HepG2 (cell line): ENCODE measurements around the gene CDK2. TPM values are rescaled to one million over a fixed set of nuclear protein-coding genes. Genes with fewer than 3 reads are reported as not detected.

Experiments
- ATAC-seq: fragments of 200-7000 bp; cut with Tn5 transposase; 3 replicates; pipeline ENCODE4 v1.9.1; 2020; ENCODE audit warnings: mild to moderate bottlenecking, moderate library complexity
- BruUV-seq: library from RNA; stranded (reverse); fragments of 400-500 nt; replicated peaks from 2 replicates; lab custom pipeline; 2021; lab: Mats Ljungman, UMichigan
- CTCF ChIA-PET: fragments of 300-600 bp; formaldehyde crosslinking; extraction: SDS; loops from one replicate; lab custom pipeline; 2021; ENCODE audit warnings: low total read pairs, inconsistent platforms, low intra/inter-chr PET ratio; lab: Yijun Ruan, JAX
- POLR2A ChIA-PET: fragments of 350-600 bp; sonication (Branson Sonifier 250); formaldehyde crosslinking; loops from one replicate; lab custom pipeline; 2020; ENCODE audit warnings: antibody characterized with exemption, inconsistent platforms; lab: Yijun Ruan, JAX
- DNase-seq: peaks from one replicate; pipeline ENCODE4 v3.0.0-alpha.2; 2015; ENCODE audit warnings: low spot score
- FAIRE-seq: peaks from 3 replicates; lab custom pipeline; 2011; peaks lifted over from hg19 to GRCh38; lab: Jason Lieb, UNC
- H2AFZ ChIP-seq: one replicate; pipeline ENCODE4 v1.6.1; 2011; ENCODE audit warnings: low read length, inconsistent platforms
- H3K27ac ChIP-seq: fragments of 300-600 bp; 3 replicates; pipeline ENCODE4 v1.8.0; 2011; ENCODE audit warnings: mixed run types, mild to moderate bottlenecking, mixed read lengths, low read length, inconsistent platforms; ENCODE audit not compliant: insufficient read depth; ENCODE audit errors: extremely low read length
- H3K27me3 ChIP-seq, 2 experiments: fragments of 200-600 bp in 1 of 2; 2 replicates in 1 of 2; 3 replicates in 1 of 2; pipeline versions ENCODE4 v1.6.0 to v1.8.0; 2011; ENCODE audit warnings: low read length in 2 of 2, mild to moderate bottlenecking in 2 of 2, moderate library complexity in 2 of 2, inconsistent platforms in 1 of 2; ENCODE audit not compliant: insufficient read depth in 2 of 2, control insufficient read depth in 1 of 2
- H3K36me3 ChIP-seq, 2 experiments: fragments of 200-600 bp in 1 of 2; replicated peaks in 1 of 2; 2 replicates in 1 of 2; 3 replicates in 1 of 2; pipeline versions ENCODE4 v1.5.1 to v1.8.0; 2011; ENCODE audit warnings: low read length in 2 of 2, inconsistent platforms in 1 of 2; ENCODE audit not compliant: insufficient read depth in 2 of 2, control insufficient read depth in 1 of 2
- H3K4me1 ChIP-seq: 2 replicates; pipeline ENCODE4 v1.5.1; 2012; ENCODE audit warnings: low read length, inconsistent platforms; ENCODE audit not compliant: insufficient read depth
- H3K4me2 ChIP-seq: 2 replicates; pipeline ENCODE4 v1.6.0; 2011; ENCODE audit warnings: low read depth, low read length, inconsistent platforms
- H3K4me3 ChIP-seq, 3 experiments: fragments of 200-600 bp in 1 of 3; sonication (generic), shearing (Covaris generic) in 1 of 3; replicated peaks in 1 of 3; 2 replicates each; pipeline ENCODE4 v1.5.1; 2011 to 2016; ENCODE audit warnings: low read length in 3 of 3, inconsistent platforms in 2 of 3, low read depth in 2 of 3, mild to moderate bottlenecking in 2 of 3, control low read depth in 1 of 3, mixed read lengths in 1 of 3; ENCODE audit not compliant: insufficient read depth in 1 of 3
- H3K79me2 ChIP-seq: one replicate; pipeline ENCODE4 v1.6.1; 2011; ENCODE audit warnings: low read length, inconsistent platforms; ENCODE audit not compliant: insufficient read depth
- H3K9ac ChIP-seq: 2 replicates; pipeline ENCODE4 v1.6.0; 2011; ENCODE audit warnings: mild to moderate bottlenecking, low read depth, low read length, inconsistent platforms; ENCODE audit not compliant: insufficient read depth
- H3K9me3 ChIP-seq: 2 replicates; pipeline ENCODE4 v1.5.1; 2012; ENCODE audit warnings: mild to moderate bottlenecking, low read length
- H4K20me1 ChIP-seq: 2 replicates; pipeline ENCODE4 v1.6.0; 2011; ENCODE audit warnings: inconsistent platforms, mild to moderate bottlenecking, low read length, moderate library complexity; ENCODE audit not compliant: insufficient read depth
- CBX1 ChIP-seq: IDR thresholded peaks from one replicate; pipeline ENCODE4 v1.6.1; 2016; ENCODE audit warnings: antibody characterized with exemption, low read depth
- KDM1A ChIP-seq: IDR thresholded peaks from 2 replicates; pipeline ENCODE4 v1.6.1; 2016; ENCODE audit warnings: missing compliant biosample characterization
- MIXL1 ChIP-seq: IDR thresholded peaks from 2 replicates; pipeline ENCODE4 v1.6.1; 2016
- NFAT5 ChIP-seq: sonication (generic); formaldehyde crosslinking; IDR thresholded peaks from 2 replicates; pipeline ENCODE4 v1.4.0; 2020; ENCODE audit warnings: missing genetic modification reagents
- SPEN ChIP-seq: sonication (generic); formaldehyde crosslinking; IDR thresholded peaks from 2 replicates; pipeline ENCODE4 v1.5.1; 2020; ENCODE audit warnings: low read depth, mild to moderate bottlenecking, missing genetic modification reagents
- ZBTB3 ChIP-seq: sonication (generic); formaldehyde crosslinking; IDR thresholded peaks from 2 replicates; pipeline ENCODE4 v1.4.0; 2020; ENCODE audit warnings: low read depth, mild to moderate bottlenecking, moderate library complexity, missing genetic modification reagents, borderline replicate concordance
- ZNF142 ChIP-seq: sonication (generic); formaldehyde crosslinking; IDR thresholded peaks from 2 replicates; pipeline ENCODE4 v1.4.0; 2020; ENCODE audit warnings: missing genetic modification reagents
- ZNF292 ChIP-seq: sonication (generic); formaldehyde crosslinking; IDR thresholded peaks from 2 replicates; pipeline ENCODE4 v1.8.1; 2022; ENCODE audit warnings: mild to moderate bottlenecking, low read depth, missing genetic modification reagents, borderline replicate concordance
- ZNF550 ChIP-seq: sonication (generic); formaldehyde crosslinking; IDR thresholded peaks from 2 replicates; pipeline ENCODE4 v1.4.0; 2020; ENCODE audit warnings: mild to moderate bottlenecking, missing genetic modification reagents, borderline replicate concordance
- ZNF563 ChIP-seq: sonication (generic); formaldehyde crosslinking; IDR thresholded peaks from 2 replicates; pipeline ENCODE4 v1.8.0; 2022; ENCODE audit warnings: mild to moderate bottlenecking, moderate library complexity, missing genetic modification reagents
- WGBS: methylation state at CpG from one replicate; pipeline ENCODE4 v1.1.6; 2017; ENCODE audit warnings: low lambda C conversion rate; 5-methylcytosine and 5-hydroxymethylcytosine counted together
- in situ Hi-C: cut with HindIII; loops from 2 replicates; pipeline ENCODE4 v1.10.0; 2017; ENCODE audit warnings: low pct_unique_long_range_greater_than_20kb; ENCODE audit not compliant: extremely low pct_ligation_motif_present
- intact Hi-C: fragments of 100-400 bp; cut with micrococcal nuclease; formaldehyde crosslinking; loops from one replicate; pipeline ENCODE4 v1.10.0; 2022; ENCODE audit not compliant: unreplicated experiment
- polyA plus RNA-seq, 8 experiments: library from polyadenylated mRNA; depleted of rRNA in 3 of 8; stranded (reverse) in 7 of 8; unstranded in 1 of 8; fragments of >200 nt; fragmentation: Illumina TruSeq in 4 of 8; extraction: Trizol in 4 of 8; gene quantifications; 2 replicates each; pipeline versions ENCODE4 v1.2.1 to v1.2.3, GENCODE V29; 2011 to 2016; ENCODE audit warnings: low read depth in 4 of 8, missing spikeins in 1 of 8, mixed read lengths in 1 of 8; ENCODE audit not compliant: insufficient read depth in 1 of 8
- total RNA-seq, 5 experiments: library from RNA; depleted of rRNA; stranded (reverse); fragments of >200 nt; fragmentation: Illumina TruSeq; extraction: Trizol; gene quantifications; 2 replicates each; pipeline ENCODE4 v1.2.3, GENCODE V29; 2016; ENCODE audit warnings: low read depth in 1 of 5
- TF ChIP-seq, protein P1 (sequence below): sonication (generic); formaldehyde crosslinking; IDR thresholded peaks from 2 replicates; pipeline ENCODE4 v1.9.0; 2022; ENCODE audit warnings: low read depth, missing genetic modification reagents

CDK2 gene
- total and polyA plus RNA-seq, 2 of the 13 experiments (the other 11 are each of a cell fraction or from before 2014, with no cell fraction given): 47.5 to 52.6 TPM

- TF ChIP-seq NFAT5 (CRISPR knock-in tag) (no peak), ZNF563 (no peak), CBX1 (no peak), ZNF292 (CRISPR knock-in tag) (no peak)
- TF ChIP-seq, protein P1, sequence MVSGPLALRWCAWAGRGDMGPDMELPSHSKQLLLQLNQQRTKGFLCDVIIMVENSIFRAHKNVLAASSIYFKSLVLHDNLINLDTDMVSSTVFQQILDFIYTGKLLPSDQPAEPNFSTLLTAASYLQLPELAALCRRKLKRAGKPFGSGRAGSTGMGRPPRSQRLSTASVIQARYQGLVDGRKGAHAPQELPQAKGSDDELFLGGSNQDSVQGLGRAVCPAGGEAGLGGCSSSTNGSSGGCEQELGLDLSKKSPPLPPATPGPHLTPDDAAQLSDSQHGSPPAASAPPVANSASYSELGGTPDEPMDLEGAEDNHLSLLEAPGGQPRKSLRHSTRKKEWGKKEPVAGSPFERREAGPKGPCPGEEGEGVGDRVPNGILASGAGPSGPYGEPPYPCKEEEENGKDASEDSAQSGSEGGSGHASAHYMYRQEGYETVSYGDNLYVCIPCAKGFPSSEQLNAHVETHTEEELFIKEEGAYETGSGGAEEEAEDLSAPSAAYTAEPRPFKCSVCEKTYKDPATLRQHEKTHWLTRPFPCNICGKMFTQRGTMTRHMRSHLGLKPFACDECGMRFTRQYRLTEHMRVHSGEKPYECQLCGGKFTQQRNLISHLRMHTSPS (CRISPR knock-in tag): no peak
- TF ChIP-seq, all 625 proteins: peak for 0
These were observed 20.1 kb upstream of the CDK2 start (continued) for GRCh38 chr12:55946553-55946952.

DNA sequence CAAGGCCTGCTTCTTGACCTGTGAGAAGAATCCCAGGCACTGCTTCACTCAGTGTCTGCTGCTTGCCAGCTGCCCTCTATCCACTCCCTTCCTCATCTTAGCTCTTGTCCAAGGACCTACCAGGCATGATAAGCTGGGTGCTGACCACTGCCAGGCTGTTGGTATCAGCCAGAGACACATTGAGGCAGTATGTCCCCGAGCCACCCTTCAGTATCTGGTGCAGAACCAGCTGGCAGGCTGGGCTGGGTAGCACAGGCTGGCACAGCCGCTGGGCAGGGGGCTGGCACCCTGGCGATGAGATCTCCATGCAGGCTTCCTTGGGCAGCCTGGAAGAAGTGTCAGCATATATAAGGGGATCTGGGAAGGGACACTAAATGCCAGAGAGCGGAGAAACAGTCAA, 11.3 kb upstream of the CDK2 start:
- Histone ChIP-seq H3K9me3 (no peaks in the 10 kb centered on the region), H2AFZ (no peak overlapping the region), H3K36me3 (no peaks in the 10 kb centered on the region), H3K4me2 (no peak overlapping the region), H3K4me3 (no peak overlapping the region), H3K27me3 (no peaks in the 10 kb centered on the region), H4K20me1 (no peaks in the 10 kb centered on the region), H3K27ac (no peak overlapping the region), H3K4me1 (peaks cover 12% of the 10 kb centered on the region), H3K9ac (no peak overlapping the region), H3K79me2 (no peaks in the 10 kb centered on the region)
- 40% methylated on average over 1 of the region's 4 CpGs for WGBS
- POLR2A ChIA-PET: no interaction called here
- BruUV-seq: no TSS peak
- CTCF ChIA-PET: interaction anchor here (0.7 to 1.5 kb wide), 4 partner anchors 19 to 86 kb away, joined by 3 to 6 read pairs (median 4); partner anchors contain the start of genes RAB5B and RPS26
- ATAC-seq (no peak), DNase-seq (no peak), FAIRE-seq (no peak)
- in situ Hi-C loops: no loop called here
- intact Hi-C loops: no loop called here
- no peak for TF ChIP-seq ZBTB3 (CRISPR knock-in tag)
- TF ChIP-seq ZNF550 (CRISPR knock-in tag): no peak
- TF ChIP-seq ZNF142 (CRISPR knock-in tag): no peak
- TF ChIP-seq MIXL1: no peak
- no peak for TF ChIP-seq KDM1A (CRISPR knock-in tag)
- no peak for TF ChIP-seq SPEN (CRISPR knock-in tag)
